ENCODE measurements around the gene FRAS1.
"Not testable (repeated sequence)": the region's sequence is repeated elsewhere in the genome, so short reads cannot be mapped to it uniquely, and the experiment has no call there.

Gene FRAS1

GRCh38 chr4:78297116-78297800 is 240.1 kb downstream of the FRAS1 start:
- no peaks in the 10 kb centered on the region for H3K27me3 ChIP-seq
- H3K9me3 ChIP-seq: no peaks in the 10 kb centered on the region
- TF ChIP-seq CTCF (IDR thresholded peaks at IDR 0.05): no peak
- no peak overlapping the region for H3K4me3 ChIP-seq (ENCODE audit: low read depth in 1 of 2, low read length in 1 of 2)
- peaks cover 0 to 6% of the 10 kb centered on the region in 2 experiments for H3K4me1 ChIP-seq (ENCODE audit: control insufficient read depth in 1 of 2, insufficient read depth in 1 of 2, low read depth in 1 of 2, low read length in 1 of 2)
- no peaks in the 10 kb centered on the region for H3K36me3 ChIP-seq
- no peak overlapping the region for H3K27ac ChIP-seq

DNA sequence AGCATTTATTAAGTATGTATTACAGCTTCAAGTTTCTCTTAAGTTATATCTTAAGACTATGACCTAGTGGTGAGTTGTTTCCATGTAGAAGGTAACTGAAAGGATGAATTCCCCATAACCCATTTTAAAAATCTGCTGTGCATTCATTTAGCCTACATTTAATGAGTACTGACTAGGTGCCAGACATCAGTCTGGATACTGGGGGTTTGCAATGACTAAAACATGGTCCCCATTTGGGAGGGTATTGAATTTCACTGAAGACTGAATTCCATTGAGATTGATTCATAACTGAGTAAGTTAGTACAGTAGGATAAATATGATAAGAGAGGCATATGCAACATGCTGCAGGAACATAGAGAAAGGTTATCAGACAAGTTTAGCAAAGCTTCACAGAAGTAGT is 241.5 kb downstream of the FRAS1 start:
- Histone ChIP-seq H3K27ac (no peak overlapping the region), H3K4me1 (ENCODE audit: control insufficient read depth in 1 of 2, insufficient read depth in 1 of 2, low read depth in 1 of 2, low read length in 1 of 2) (peaks cover 0 to 6% of the 10 kb centered on the region in 2 experiments), H3K4me3 (ENCODE audit: low read depth in 1 of 2, low read length in 1 of 2) (no peak overlapping the region), H3K9me3 (no peaks in the 10 kb centered on the region), H3K27me3 (no peaks in the 10 kb centered on the region), H3K36me3 (no peaks in the 10 kb centered on the region)
- no peak for TF ChIP-seq CTCF (IDR thresholded peaks at IDR 0.05)

GRCh38 chr4:78299565-78299972 is 242.4 kb downstream of the FRAS1 start:
- Histone ChIP-seq H3K4me3 (ENCODE audit: low read depth in 1 of 2, low read length in 1 of 2) (no peak overlapping the region), H3K27me3 (no peaks in the 10 kb centered on the region), H3K27ac (no peak overlapping the region), H3K4me1 (ENCODE audit: control insufficient read depth in 1 of 2, insufficient read depth in 1 of 2, low read depth in 1 of 2, low read length in 1 of 2) (peaks cover 0 to 6% of the 10 kb centered on the region in 2 experiments), H3K9me3 (no peaks in the 10 kb centered on the region), H3K36me3 (no peaks in the 10 kb centered on the region)
- no peak for TF ChIP-seq CTCF (IDR thresholded peaks at IDR 0.05)

- not testable (repeated sequence) for H3K36me3 ChIP-seq; H3K27ac ChIP-seq; H3K4me3 ChIP-seq (ENCODE audit: low read depth in 1 of 2, low read length in 1 of 2); H3K4me1 ChIP-seq (ENCODE audit: control insufficient read depth in 1 of 2, insufficient read depth in 1 of 2, low read depth in 1 of 2, low read length in 1 of 2); H3K9me3 ChIP-seq; H3K27me3 ChIP-seq
Observed at GRCh38 chr4:78307263-78307662, 250.1 kb downstream of the FRAS1 start.

GRCh38 chr4:78308517-78308916 is 251.4 kb downstream of the FRAS1 start:
- Histone ChIP-seq H3K4me1 (ENCODE audit: control insufficient read depth in 1 of 2, insufficient read depth in 1 of 2, low read depth in 1 of 2, low read length in 1 of 2) (no peaks in the 10 kb centered on the region), H3K36me3 (no peaks in the 10 kb centered on the region), H3K27me3 (no peaks in the 10 kb centered on the region), H3K9me3 (no peaks in the 10 kb centered on the region), H3K27ac (no peak overlapping the region), H3K4me3 (ENCODE audit: low read depth in 1 of 2, low read length in 1 of 2) (no peak overlapping the region)
- no peak for TF ChIP-seq CTCF (IDR thresholded peaks at IDR 0.05)

DNA sequence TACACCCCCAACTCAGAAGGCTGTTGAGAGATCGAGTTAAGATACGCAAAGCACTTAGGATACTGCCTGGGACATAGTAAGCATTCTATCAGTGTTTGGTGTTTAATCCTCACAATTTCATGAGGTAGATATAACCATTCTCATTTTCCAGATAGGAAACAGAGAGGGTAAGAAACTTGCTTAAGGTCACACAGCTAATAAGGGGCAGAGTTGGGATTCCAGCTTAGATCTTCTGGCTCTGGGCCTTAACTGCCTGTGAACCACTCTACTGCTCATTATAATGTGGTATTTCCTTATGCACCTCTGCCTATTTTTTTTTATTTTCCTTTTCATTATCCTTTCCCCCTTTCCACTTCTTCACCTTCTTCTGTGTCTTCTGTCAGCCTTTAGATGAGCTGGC is 252.2 kb downstream of the FRAS1 start:
- Histone ChIP-seq H3K4me1 (ENCODE audit: control insufficient read depth in 1 of 2, insufficient read depth in 1 of 2, low read depth in 1 of 2, low read length in 1 of 2) (no peaks in the 10 kb centered on the region), H3K27ac (no peak overlapping the region), H3K9me3 (no peaks in the 10 kb centered on the region), H3K4me3 (ENCODE audit: low read depth in 1 of 2, low read length in 1 of 2) (no peak overlapping the region), H3K36me3 (no peaks in the 10 kb centered on the region), H3K27me3 (no peaks in the 10 kb centered on the region)
- TF ChIP-seq CTCF (IDR thresholded peaks at IDR 0.05): no peak
